SK-N-SH treated with all-trans-retinoic acid at 6 μM for 48 hours (cell line): ENCODE measurements around the gene ANKRD17.

ENCODE experiments used
- OSR1 ChIP-seq: fragments of 250-450 bp; sonication (Bioruptor Pico); IDR thresholded peaks from 2 replicates; pipeline ENCODE4 v1.8.0; 2022; ENCODE audit warnings: moderate library complexity, mild to moderate bottlenecking, inconsistent platforms
- SNAI2 ChIP-seq: fragments of 250-450 bp; sonication (Bioruptor Pico); IDR thresholded peaks from 2 replicates; pipeline ENCODE4 v1.5.0; 2020; ENCODE audit warnings: mild to moderate bottlenecking, moderate library complexity
- TCF4 ChIP-seq: fragments of 250-450 bp; sonication (Bioruptor Pico); IDR thresholded peaks from 2 replicates; pipeline ENCODE4 v1.8.0; 2021; ENCODE audit warnings: mild to moderate bottlenecking, moderate library complexity, borderline replicate concordance
- ZFP3 ChIP-seq: fragments of 250-450 bp; sonication (Bioruptor Pico); IDR thresholded peaks from 2 replicates; pipeline ENCODE4 v1.5.0; 2020; ENCODE audit warnings: mild to moderate bottlenecking, moderate library complexity
- ZNF70 ChIP-seq: fragments of 450-650 bp; formaldehyde crosslinking; IDR thresholded peaks from 2 replicates; pipeline ENCODE4 v1.5.0; 2020; ENCODE audit warnings: mild to moderate bottlenecking, moderate library complexity
- ZNF8 ChIP-seq: fragments of 450-650 bp; formaldehyde crosslinking; IDR thresholded peaks from 2 replicates; pipeline ENCODE4 v1.5.0; 2020; ENCODE audit warnings: mild to moderate bottlenecking, moderate library complexity

DNA sequence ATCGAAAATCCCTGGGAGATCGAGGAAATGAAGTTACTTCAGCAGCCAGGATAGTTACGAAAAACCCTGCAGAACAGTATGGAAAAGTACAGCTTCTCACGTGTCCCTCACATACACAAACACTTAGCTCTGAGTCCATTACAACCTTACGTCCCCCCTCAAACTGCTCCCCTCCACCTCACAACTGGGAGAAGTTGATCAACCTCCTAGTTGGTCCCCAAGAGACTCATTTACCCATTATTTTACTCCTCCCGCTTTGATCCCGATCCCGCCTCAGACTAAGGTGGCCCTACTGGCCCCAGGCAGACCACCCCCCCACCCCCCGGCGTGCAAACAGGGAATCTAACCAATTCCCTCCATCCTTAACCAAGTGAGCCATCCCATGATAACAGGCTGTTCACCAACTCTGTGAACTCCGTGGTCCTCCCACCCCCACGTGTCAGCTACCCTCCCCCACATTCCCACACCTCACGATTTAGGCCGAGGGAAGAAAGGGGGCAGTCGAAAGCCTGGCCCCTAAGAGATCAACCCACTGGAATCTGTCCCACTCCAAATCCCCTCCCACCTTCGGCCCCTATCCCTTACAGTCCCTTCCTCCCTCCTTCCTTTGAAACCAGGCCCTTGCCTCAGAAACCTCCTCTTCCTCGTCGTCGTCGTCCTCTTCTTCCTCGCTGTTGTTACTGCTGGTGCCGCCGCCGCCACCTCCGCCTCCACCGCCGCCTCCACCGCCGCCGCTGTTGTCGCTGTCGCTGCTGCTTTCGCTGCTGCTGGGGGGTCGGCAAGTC is 755 bp downstream of the ANKRD17 start:
- no peak for TF ChIP-seq TCF4 (CRISPR knock-in tag)
- no peak for TF ChIP-seq SNAI2
- no peak for TF ChIP-seq OSR1 (CRISPR knock-in tag)
- no peak for TF ChIP-seq ZNF8 (CRISPR knock-in tag)
- no peak for TF ChIP-seq ZNF70
- no peak for TF ChIP-seq ZFP3
